GM18511 (cell line): ENCODE measurements around the gene FIS1.

Source experiments
- ATAC-seq: cut with Tn5 transposase; IDR thresholded peaks from one replicate; pipeline ENCODE4 v1.9.1; 2021; ENCODE audit warnings: mild to moderate bottlenecking, moderate library complexity; ENCODE audit not compliant: unreplicated experiment

FIS1 gene

DNA sequence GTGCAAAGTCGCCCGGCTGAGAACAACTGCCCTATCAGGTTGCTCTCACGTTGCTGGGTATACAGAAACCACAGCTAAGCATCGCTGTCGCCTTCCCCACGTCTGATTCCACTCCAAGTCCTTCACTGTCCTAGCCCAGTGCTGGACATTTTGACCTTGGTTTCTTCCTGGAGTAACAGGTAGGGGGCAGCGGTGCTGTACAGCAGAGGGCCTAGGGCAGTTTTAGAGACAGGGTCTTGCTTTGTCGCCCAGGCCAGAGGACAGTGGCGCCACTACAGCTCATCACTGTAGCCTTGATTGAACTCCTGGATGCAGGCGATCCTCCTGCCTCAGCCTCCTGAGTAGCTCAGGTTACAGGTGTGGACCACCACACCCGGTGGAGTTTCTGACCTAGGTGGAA is 9.8 kb downstream of the FIS1 start:
- ATAC-seq, result no peak

- ATAC-seq, result no peak
Observed at GRCh38 chr7:101234636-101235035, 10.2 kb downstream of the FIS1 start.

- no peak for ATAC-seq
Observed at GRCh38 chr7:101233907-101234547, 10.9 kb downstream of the FIS1 start.

GRCh38 chr7:101232141-101232850 is 12.6 kb downstream of the FIS1 start:
- ATAC-seq, result no peak

GRCh38 chr7:101231644-101232043 is 13.2 kb downstream of the FIS1 start:
- no peak for ATAC-seq

DNA sequence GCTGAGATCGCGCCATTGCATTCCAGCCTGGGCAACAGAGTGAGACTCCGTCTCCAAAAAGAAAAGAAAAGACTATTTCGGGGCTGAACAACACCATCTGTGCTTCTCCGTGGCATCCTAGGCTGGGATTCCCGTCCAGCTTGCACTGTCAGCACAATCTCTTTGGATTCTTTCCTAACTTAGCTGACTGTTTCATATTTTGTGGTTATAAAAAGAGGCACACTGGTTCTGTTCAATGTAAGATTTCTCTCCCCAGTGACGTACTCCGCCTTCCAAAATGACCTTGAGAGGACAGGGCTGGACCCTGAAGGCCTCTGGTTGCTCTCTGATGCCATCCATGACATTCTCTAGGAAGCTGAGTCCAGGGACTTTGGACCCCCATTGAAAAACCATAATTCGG is 18.2 kb downstream of the FIS1 start:
- ATAC-seq, result no peak

DNA sequence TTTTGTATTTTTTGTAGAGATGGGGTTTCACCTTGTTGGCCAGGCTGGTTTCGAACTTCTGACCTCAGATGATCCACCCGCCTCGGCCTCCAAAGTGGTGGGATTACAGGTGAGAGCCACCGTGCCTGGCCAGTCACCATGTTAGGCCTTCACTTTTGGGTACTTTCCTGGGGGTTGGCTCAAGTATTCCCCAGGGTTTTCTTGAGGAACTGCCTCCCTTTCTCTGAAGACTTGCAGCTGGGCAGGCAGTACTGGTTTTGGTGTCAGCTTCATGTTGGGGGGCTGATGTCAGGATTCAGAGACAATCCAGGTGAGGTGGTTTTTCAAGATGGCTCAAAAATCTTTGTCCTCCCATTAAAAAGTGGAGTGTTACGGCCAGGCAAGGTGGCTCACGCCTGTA is 19.2 kb downstream of the FIS1 start:
- no peak for ATAC-seq

DNA sequence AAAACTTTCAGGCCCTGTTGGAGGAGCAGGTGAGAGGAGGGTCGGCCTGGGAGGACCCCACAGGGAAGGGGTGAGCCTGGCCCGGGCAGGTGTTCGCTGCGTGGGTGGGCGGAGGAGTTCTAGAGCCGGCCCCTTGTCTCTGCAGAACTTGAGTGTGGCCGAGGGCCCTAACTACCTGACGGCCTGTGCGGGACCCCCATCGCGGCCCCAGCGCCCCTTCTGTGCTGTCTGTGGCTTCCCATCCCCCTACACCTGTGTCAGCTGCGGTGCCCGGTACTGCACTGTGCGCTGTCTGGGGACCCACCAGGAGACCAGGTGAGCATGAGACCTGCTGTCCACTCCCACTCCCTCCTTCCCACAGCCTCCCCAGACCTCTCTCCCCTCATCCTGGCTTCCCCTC is 21.4 kb downstream of the FIS1 start:
- no peak for ATAC-seq

- ATAC-seq, result no peak
Observed at GRCh38 chr7:101222275-101222830, 22.5 kb downstream of the FIS1 start.

GRCh38 chr7:101220295-101220694 is 24.6 kb downstream of the FIS1 start:
- ATAC-seq, result no peak

- peak; percentile 42 for ATAC-seq
Observed at GRCh38 chr7:101218236-101219125, 26.4 kb downstream of the FIS1 start.

DNA sequence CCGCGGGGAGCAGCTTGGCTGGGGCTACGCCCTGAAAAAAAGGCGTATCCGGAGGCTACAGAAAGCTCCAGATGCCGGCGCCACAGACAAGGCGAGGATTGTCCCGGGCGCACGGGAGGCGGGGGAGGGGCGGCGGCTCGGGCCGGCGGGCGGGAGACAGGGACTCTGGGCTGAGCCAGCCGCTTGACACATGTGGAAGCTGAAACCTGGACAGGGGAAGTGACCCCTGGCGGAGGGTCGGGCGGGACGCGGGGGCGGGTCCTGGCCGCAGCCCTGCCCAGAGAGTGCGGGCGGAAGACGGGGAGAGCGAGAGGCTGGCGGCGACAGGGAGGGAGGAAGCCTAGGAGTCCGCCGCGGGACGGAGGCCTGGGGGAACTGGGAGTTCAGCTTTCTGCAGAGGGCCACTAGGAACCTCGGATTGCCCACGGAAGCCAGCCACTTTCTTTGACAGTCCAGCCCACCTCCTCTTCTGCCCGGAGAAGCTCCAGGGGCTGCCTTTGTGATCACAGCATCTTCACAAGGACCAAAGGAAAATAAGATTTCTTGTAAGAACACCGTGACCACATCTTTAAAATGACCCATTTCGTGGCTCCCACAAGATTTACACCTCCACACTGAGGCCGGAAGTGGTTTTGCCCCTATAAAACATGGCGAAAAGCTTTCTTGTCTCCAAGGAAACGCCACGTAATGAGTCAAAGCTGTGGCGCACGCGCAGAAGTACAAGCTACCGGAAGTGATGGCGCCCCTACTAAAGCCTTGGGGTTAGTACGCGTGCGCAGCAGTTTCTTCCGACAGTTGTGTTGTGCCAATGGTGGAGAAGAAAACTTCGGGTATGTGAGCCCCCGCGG is 27.3 kb downstream of the FIS1 start, which contains the start of the genes PLOD3 and ZNHIT1:
PLOD3 (minus strand) TSS at position 194 of the 848 bp plus-strand sequence. CDS start 307 bp downstream, outside the sequence.
ZNHIT1 (plus strand) TSS at position 778 of the 848 bp plus-strand sequence; CDS start at position 809, 31 bp downstream.
- peak; percentile 76 for ATAC-seq

DNA sequence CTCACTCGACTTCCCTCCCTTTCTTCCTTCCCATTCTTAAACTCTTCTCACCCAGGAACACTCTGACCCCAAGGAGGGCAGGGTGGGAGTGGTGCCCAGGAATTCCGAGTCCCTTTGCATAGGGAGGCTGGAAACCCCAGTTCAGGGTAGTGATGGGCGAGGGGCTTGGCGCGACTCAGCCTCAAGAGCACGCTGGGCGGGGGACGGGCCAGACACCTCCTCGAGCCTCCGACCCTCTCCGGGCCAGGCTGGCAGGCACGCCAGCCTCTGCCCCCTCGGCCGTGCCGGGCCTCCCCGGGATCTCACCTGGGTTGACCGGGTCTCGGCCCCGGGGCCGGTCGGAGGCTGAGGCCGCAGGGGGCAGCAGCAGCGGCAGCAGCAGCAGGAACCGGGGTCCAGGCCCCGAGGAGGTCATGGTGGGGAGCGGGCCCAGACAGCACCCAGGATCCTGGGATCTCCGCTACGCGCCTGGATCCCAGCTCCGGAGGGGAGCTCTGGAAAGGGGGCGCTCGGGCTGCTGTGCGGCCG is 28.0 kb downstream of the FIS1 start:
- peak; percentile 10 for ATAC-seq

DNA sequence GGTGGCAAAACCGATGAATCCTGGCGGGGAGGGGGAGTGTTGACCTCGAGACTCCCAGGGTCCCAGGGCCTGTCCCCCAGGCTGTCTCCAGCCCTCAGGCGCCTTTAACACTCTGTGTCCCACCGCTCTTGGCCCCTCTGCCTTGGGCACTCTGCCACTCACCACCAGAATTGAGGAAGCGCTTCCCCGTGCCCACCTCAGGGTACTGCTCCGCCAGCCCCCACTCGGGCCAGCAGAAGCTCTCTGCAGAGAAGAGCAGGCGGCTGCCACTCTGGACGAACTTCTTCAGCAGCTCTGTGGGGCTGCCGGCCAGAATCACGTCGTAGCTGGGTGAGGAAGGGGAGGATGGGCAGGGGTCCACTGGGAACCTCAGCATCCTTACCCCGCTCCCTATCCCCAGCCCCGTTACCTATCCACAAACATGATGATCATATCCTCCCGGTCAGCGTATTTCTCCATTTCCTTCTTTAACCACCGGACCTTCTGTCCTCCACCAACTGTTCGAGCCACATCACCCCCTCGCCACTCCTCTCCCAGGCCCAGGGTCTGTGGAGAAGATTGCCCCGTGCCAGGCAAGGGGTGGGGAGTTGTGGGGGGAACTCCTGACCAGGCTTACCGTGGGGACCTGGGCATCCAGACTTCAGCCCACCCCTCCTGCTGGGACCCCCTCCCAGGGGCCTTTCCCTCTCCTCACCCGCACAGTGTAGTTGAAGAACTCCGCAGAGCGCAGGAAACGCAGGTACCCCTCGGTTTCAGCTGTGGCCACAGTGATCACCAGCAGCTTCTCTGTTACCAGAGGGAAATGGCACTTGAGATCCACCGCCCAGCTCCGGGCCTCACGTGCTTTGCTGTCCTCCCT is 28.7 kb downstream of the FIS1 start:
- ATAC-seq, result no peak

GRCh38 chr7:101212014-101212413 is 32.9 kb downstream of the FIS1 start:
- ATAC-seq, result no peak

- no peak for ATAC-seq
Observed at GRCh38 chr7:101211501-101211900, 33.4 kb downstream of the FIS1 start.

GRCh38 chr7:101210143-101210542 is 34.7 kb downstream of the FIS1 start:
- no peak for ATAC-seq

DNA sequence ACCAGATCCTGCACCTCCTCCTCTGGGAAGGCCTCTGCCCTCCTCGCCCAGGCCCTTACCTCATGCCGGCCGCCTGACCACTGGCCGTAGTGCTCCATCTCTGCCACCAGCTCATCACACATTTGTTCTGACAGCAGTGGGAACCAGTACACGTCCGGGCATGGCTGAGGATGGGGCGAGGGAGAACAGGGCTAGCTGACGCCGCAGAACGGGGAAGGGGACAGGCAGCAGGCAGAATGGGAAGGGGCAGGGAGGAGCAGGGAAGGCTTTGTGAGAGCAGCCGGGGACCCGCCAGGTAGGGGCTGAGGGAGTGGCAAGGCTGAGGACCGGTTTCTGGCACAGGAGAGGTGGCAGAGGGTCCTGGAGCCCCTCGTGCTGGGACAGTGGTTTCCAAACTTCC is 36.1 kb downstream of the FIS1 start:
- ATAC-seq, result no peak

GRCh38 chr7:101207459-101207858 is 37.4 kb downstream of the FIS1 start:
- ATAC-seq, result no peak
